Epithelial cell of proximal tubule (primary cell): ENCODE measurements around the gene ELOVL7. TPM values are rescaled to one million over a fixed set of nuclear protein-coding genes. Genes with fewer than 3 reads are reported as not detected.

Experiments
- DNase-seq: peaks from one replicate; pipeline ENCODE4 v3.0.0-alpha.2; 2011; ENCODE audit warnings: low read depth
- H3K4me3 ChIP-seq: 2 replicates; pipeline ENCODE4 v1.5.1; 2011; ENCODE audit warnings: low read depth, mild to moderate bottlenecking, low read length
- total RNA-seq: library from RNA; depleted of rRNA; stranded (reverse); fragments of >200 nt; gene quantifications from 2 replicates; pipeline ENCODE4 v1.2.3, GENCODE V29; 2015
- TF ChIP-seq, protein P1 (sequence below): conservative IDR thresholded peaks from 2 replicates; pipeline ENCODE4 v1.5.1; 2012; ENCODE audit warnings: low read depth, mild to moderate bottlenecking, low read length

Gene ELOVL7
- total RNA-seq, 1 donor from 2014 or later: 6.3 TPM

DNA sequence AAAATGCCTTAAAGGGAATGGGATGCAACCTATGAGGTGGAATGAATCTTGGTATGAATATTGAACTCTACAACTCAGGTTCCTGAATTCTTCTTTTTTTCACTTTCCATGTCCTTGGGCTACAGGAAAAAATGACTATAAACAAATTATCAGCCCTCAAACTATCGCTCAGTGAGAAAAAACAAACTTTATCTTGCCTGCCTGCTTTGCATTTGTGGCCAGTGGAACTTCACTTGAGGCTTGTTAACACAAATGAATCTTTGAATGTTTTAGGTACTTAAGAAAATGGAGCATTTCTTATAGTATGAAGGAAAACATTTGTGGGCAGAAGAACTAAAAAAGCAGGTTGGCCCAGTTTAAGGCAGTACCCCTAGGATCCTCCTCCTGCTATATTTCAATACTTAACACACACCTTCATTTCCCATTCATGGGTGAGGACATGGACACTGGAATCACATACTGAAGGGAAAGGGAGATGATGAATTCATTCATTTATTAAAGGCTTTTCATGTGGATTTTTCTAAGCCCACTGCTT lies 34.1 kb downstream of the ELOVL7 start:
- no peak overlapping the region for H3K4me3 ChIP-seq
- DNase-seq: no peak
- TF ChIP-seq, protein P1, sequence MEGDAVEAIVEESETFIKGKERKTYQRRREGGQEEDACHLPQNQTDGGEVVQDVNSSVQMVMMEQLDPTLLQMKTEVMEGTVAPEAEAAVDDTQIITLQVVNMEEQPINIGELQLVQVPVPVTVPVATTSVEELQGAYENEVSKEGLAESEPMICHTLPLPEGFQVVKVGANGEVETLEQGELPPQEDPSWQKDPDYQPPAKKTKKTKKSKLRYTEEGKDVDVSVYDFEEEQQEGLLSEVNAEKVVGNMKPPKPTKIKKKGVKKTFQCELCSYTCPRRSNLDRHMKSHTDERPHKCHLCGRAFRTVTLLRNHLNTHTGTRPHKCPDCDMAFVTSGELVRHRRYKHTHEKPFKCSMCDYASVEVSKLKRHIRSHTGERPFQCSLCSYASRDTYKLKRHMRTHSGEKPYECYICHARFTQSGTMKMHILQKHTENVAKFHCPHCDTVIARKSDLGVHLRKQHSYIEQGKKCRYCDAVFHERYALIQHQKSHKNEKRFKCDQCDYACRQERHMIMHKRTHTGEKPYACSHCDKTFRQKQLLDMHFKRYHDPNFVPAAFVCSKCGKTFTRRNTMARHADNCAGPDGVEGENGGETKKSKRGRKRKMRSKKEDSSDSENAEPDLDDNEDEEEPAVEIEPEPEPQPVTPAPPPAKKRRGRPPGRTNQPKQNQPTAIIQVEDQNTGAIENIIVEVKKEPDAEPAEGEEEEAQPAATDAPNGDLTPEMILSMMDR: no peak

DNA sequence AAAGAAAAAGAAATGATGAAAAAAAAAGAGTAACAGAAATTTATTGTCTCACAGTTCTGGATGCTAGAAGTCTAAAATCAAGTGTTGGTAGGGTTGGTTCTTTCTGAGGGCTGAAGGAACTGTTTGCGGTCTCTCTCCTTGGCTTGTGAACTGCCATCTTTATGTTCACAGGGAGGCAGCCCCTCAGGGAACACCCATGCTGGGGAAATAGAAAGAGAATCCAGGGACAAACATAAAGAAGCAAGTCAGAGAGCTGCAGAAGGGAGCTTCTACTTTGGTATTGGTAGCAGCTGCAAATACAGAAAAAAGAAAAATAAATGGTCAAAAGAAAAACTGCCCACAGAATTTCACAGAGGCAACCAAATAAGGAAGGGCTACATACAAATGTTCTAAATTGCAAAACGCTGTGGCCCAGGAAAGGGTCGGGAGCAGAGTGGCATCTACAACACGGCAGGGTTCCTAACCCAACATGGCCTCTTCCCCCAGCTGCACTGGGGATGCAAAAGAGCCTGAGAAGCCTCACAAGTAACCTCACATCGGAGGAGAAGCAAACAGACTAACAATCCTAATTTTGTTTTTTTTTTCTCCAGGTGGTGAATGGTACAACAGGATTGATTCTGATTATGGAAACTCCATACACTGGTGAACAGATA lies 37.4 kb downstream of the ELOVL7 start:
- no peak for DNase-seq
- no peak overlapping the region for H3K4me3 ChIP-seq
- TF ChIP-seq, protein P1: no peak

DNA sequence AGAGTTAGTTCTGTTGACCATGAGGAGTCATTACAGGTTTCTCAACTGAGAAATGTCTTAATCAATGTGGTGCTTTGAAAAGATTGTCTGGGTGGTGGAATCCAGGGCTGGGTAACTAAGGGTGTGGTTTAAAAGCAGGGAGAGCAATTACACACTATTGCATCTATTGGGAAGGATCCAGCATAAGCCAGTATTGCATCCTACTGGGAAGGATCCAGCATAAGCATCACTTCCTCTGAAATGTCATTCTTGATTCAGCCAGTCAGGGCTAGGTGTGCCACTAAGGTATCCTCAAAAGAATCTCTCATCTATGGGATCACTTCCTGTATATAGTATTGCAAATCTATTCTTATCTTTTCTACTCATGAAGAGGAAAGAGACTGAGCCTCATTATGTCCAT lies 38.6 kb downstream of the ELOVL7 start:
- TF ChIP-seq, protein P1: no peak
- no peak overlapping the region for H3K4me3 ChIP-seq
- no peak for DNase-seq

DNA sequence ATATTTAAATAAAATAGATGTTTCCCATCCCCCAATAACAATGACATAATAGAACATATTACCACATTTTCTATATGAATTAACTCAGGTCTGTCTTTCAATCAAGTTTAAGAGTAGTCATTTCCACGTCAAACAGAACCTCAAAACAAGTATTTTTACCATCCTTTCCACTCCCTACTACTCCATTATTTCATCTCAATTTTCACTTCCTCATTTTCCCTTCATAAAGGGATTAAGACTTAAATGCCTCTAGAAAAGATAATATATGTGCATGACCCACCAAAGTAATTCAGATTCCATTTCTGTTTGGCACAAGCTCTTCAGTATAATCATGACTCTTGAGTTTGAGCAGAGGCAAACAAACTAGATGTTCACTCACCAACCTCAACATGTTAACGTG lies 40.4 kb downstream of the ELOVL7 start:
- DNase-seq: no peak
- no peak overlapping the region for H3K4me3 ChIP-seq
- TF ChIP-seq, protein P1: no peak

DNA sequence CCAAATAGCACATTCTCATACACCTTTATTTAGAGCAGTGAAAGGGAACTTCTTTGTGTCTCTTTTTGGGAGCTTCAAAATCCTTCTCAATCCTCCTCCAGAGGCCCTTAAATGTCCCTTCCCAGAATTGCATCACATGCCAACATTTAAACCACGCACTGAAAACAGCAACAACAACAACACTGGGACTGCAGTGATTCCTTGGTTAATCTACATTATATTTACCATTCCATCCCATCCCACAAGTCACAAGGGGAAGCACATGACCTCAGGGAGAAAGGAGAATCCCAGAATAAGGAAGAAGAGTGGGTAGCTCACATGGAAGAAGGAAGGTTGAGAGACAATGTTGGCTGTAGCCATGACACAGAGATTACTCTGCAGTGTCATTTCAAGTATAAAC lies 41.1 kb downstream of the ELOVL7 start:
- no peak for DNase-seq
- TF ChIP-seq, protein P1: no peak
- no peak overlapping the region for H3K4me3 ChIP-seq

DNA sequence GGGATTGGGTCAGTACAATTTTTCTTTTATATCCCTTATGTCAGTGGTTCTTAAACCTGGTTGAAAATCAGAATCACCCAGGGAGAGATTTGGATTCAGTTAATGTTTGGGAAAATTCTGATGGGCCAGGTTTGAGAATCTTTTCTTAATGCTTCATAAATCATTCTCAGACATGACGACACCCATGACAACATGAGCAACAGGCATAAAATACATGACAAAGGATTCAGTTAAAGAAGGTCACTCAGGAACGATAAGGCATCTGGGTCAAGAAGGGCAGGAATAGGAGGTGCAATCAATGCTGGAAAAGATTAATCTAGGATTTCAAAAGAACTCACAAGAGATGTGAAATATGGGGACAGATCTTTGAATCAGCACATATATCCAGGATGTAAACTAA lies 41.8 kb downstream of the ELOVL7 start:
- DNase-seq: no peak

More for the DNA sequence above, 41.8 kb downstream of the ELOVL7 start:
- no peak overlapping the region for H3K4me3 ChIP-seq
- TF ChIP-seq, protein P1: no peak
